Activated CD8-positive, alpha-beta memory T cell treated with anti-CD3 and anti-CD28 coated beads for 48 hours (primary cell): Measurements from ENCODE around the gene ARID3B.

ENCODE experiments used
- DNase-seq, 3 experiments: peaks; one replicate each; pipeline ENCODE4 v3.0.0-alpha.2; 2020; ENCODE audit warnings: low read depth in 2 of 3, low spot score in 2 of 3

Gene ARID3B

GRCh38 chr15:74633781-74634180, 92.8 kb downstream of the ARID3B start:
- no peak for DNase-seq

GRCh38 chr15:74635228-74635627, 94.2 kb downstream of the ARID3B start:
- DNase-seq: peak; percentile 31 to 49 (median 47)

GRCh38 chr15:74636984-74637383, 96.0 kb downstream of the ARID3B start:
- DNase-seq: no peak

GRCh38 chr15:74641151-74641550, 100.1 kb downstream of the ARID3B start:
- no peak for DNase-seq

- DNase-seq: no peak
These were observed 101.3 kb downstream of the ARID3B start for GRCh38 chr15:74642348-74642733.

- DNase-seq: no peak
These were observed 102.0 kb downstream of the ARID3B start for GRCh38 chr15:74642734-74643664.

- no peak for DNase-seq
These were observed 102.7 kb downstream of the ARID3B start for GRCh38 chr15:74643665-74644204.

- no peak for DNase-seq
These were observed 105.5 kb downstream of the ARID3B start for GRCh38 chr15:74646480-74646879.
